22Rv1 (cell line): Measurements from ENCODE around the gene B4GALT2.

Experiments
- ZFX ChIP-seq: fragments of 450-650 bp; IDR thresholded peaks from 2 replicates; pipeline ENCODE4 v1.6.1; 2017; ENCODE audit warnings: antibody characterized with exemption, borderline replicate concordance
- TF ChIP-seq, protein P1 (sequence below): fragments of 450-650 bp; IDR thresholded peaks from 2 replicates; pipeline ENCODE4 v1.5.1; 2017; ENCODE audit warnings: mild to moderate bottlenecking

GRCh38 chr1:43971336-43971980 is 7.6 kb upstream of the B4GALT2 start:
- TF ChIP-seq, protein P1, sequence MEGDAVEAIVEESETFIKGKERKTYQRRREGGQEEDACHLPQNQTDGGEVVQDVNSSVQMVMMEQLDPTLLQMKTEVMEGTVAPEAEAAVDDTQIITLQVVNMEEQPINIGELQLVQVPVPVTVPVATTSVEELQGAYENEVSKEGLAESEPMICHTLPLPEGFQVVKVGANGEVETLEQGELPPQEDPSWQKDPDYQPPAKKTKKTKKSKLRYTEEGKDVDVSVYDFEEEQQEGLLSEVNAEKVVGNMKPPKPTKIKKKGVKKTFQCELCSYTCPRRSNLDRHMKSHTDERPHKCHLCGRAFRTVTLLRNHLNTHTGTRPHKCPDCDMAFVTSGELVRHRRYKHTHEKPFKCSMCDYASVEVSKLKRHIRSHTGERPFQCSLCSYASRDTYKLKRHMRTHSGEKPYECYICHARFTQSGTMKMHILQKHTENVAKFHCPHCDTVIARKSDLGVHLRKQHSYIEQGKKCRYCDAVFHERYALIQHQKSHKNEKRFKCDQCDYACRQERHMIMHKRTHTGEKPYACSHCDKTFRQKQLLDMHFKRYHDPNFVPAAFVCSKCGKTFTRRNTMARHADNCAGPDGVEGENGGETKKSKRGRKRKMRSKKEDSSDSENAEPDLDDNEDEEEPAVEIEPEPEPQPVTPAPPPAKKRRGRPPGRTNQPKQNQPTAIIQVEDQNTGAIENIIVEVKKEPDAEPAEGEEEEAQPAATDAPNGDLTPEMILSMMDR: no peak
- no peak for TF ChIP-seq ZFX
